ENCODE measurements around the gene HDAC4. TPM values are rescaled to one million over a fixed set of nuclear protein-coding genes. Genes with fewer than 3 reads are reported as not detected.

The HDAC4 gene
- total and polyA plus RNA-seq, 9 of the 15 experiments (the other 6 are each of a cell fraction or from before 2014, with no cell fraction given), result 0.11 to 20.2 (median 4.0) TPM

DNA sequence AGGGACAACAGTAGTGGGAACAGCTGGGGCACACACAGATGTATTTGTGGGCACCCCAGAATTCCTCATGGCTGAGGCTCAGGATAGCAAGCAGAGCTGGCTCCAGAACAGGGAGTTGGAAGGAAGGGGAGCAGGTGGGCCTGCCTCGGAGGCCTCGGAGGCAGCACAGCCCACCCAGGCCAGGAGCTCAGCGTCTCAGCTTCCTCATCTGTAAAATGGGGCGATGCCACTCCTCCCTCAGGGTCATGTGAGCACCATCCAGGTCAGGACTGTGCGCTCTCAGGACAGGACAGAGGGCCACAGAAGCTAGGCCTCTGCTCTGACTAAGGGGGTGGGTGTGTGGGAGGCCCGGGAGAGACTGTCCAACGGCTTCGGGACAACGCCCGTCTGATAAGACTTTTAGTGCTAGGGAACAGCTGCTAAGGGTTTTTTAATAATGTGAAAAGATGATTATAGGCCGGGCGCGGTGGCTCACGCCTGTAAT is 106.2 kb downstream of the HDAC4 start:
- in situ Hi-C loops (cut with MboI), result no loop called here
- Histone ChIP-seq H3K27me3 (ENCODE audit: control insufficient read depth in 2 of 2, insufficient read depth in 2 of 2, low read length in 2 of 2) (no peaks in the 10 kb centered on the region), H3K4me1 (replicated peaks in 1 of 2; ENCODE audit: control insufficient read depth in 2 of 2, insufficient read depth in 2 of 2, low read length in 2 of 2) (peaks cover 43 to 68% of the 10 kb centered on the region in 2 experiments; a peak in 4 of 5 replicates), H3K9me1 (ENCODE audit: control insufficient read depth, insufficient read depth, low read length) (no peaks in the 10 kb centered on the region), H3K36me3 (ENCODE audit: control insufficient read depth, insufficient read depth, low read length) (no peaks in the 10 kb centered on the region), H3K79me2 (ENCODE audit: control insufficient read depth, insufficient read depth, low read length) (peaks cover 55% of the 10 kb centered on the region), H3K4me2 (ENCODE audit: insufficient read depth, low read length) (peak overlapping the region; percentile 77), H4K20me1 (replicated peaks; ENCODE audit: control insufficient read depth, insufficient read depth, low read length) (no peaks in the 10 kb centered on the region), H3K9me3 (replicated peaks; ENCODE audit: control insufficient read depth, insufficient read depth, low read depth, low read length) (no peaks in the 10 kb centered on the region), H3K4me3 (no peak overlapping the region), H2AFZ (ENCODE audit: low read depth, low read length) (peak overlapping the region; percentile 58; the same call in 1 of the 2 replicates), H3K9ac (ENCODE audit: insufficient read depth in 1 of 2, low read depth in 2 of 2, low read length in 2 of 2) (peak overlapping the region; percentile 58 to 75; a peak in 3 of 4 replicates), H3K27ac (ENCODE audit: extremely low read depth, low read depth, low read length) (peak overlapping the region; percentile 84)
- 3% methylated on average over 9 of the region's 14 CpGs for WGBS (ENCODE audit: insufficient coverage, low coverage, missing lambda C conversion rate)
- no TSS peak for BruUV-seq (replicated peaks)
- peak; percentile 75 to 84 (median 76) for DNase-seq (ENCODE audit: extremely low read depth in 1 of 4, low spot score in 3 of 4)
- peak; percentile 87 for FAIRE-seq
- ChIA-PET CTCF (ENCODE audit: low intra/inter-chr PET ratio) (no interaction called here), POLR2A (interaction anchor here (0.6 to 1.8 kb wide), 5 partner anchors 9 to 427 kb away, joined by 3 to 9 read pairs (median 3); partner anchors contain the start of gene HDAC4)
- intact Hi-C loops (cut with micrococcal nuclease), result no loop called here
- ATAC-seq, result peak; percentile 91
- TF ChIP-seq MYNN (IDR thresholded peaks at IDR 0.05) (no peak), MYNN (CRISPR knock-in tag; IDR thresholded peaks at IDR 0.05) (no peak), HDAC2 (IDR thresholded peaks at IDR 0.05) (peak; percentile 95), HMG20B (CRISPR knock-in tag; IDR thresholded peaks at IDR 0.05) (no peak), CREM (IDR thresholded peaks at IDR 0.05; ENCODE audit: low read depth) (peak; percentile 45; the same call in 1 of the 2 replicates), SOX6 (IDR thresholded peaks at IDR 0.05) (0 out of 2 replicates have a peak, but pooled peaks have one; percentile 46), HDAC3 (IDR thresholded peaks at IDR 0.05; ENCODE audit: borderline replicate concordance, partially characterized antibody) (no peak), MAZ (CRISPR knock-in tag; conservative IDR thresholded peaks at IDR 0.05 in 1 of 2, IDR thresholded peaks at IDR 0.05 in 1 of 2) (peak in 1 of 2 experiments; percentile 55; a peak in 1 of 4 replicates), SRSF3 (IDR thresholded peaks at IDR 0.05; ENCODE audit: insufficient read depth, low read length) (no peak), GABPB2 (CRISPR knock-in tag; conservative IDR thresholded peaks at IDR 0.05) (no peak), PHF20 (IDR thresholded peaks at IDR 0.05; ENCODE audit: partially characterized antibody) (peak; percentile 50), ZNF165 (CRISPR knock-in tag; IDR thresholded peaks at IDR 0.05; ENCODE audit: borderline replicate concordance) (no peak), ZNF146 (CRISPR knock-in tag; IDR thresholded peaks at IDR 0.05; ENCODE audit: unreplicated experiment) (no peak), CBX5 (IDR thresholded peaks at IDR 0.05; ENCODE audit: borderline replicate concordance, low read depth) (no peak), SRSF9 (IDR thresholded peaks at IDR 0.05; ENCODE audit: borderline replicate concordance, low read depth, low read length) (no peak), RAD51 (IDR thresholded peaks at IDR 0.05; ENCODE audit: borderline replicate concordance, low read depth) (peak; percentile 57; the same call in 1 of the 2 replicates)
- TF ChIP-seq, protein P1, sequence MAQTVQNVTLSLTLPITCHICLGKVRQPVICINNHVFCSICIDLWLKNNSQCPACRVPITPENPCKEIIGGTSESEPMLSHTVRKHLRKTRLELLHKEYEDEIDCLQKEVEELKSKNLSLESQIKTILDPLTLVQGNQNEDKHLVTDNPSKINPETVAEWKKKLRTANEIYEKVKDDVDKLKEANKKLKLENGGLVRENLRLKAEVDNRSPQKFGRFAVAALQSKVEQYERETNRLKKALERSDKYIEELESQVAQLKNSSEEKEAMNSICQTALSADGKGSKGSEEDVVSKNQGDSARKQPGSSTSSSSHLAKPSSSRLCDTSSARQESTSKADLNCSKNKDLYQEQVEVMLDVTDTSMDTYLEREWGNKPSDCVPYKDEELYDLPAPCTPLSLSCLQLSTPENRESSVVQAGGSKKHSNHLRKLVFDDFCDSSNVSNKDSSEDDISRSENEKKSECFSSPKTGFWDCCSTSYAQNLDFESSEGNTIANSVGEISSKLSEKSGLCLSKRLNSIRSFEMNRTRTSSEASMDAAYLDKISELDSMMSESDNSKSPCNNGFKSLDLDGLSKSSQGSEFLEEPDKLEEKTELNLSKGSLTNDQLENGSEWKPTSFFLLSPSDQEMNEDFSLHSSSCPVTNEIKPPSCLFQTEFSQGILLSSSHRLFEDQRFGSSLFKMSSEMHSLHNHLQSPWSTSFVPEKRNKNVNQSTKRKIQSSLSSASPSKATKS (CRISPR knock-in tag; IDR thresholded peaks at IDR 0.05), result no peak
- TF ChIP-seq, protein P2, sequence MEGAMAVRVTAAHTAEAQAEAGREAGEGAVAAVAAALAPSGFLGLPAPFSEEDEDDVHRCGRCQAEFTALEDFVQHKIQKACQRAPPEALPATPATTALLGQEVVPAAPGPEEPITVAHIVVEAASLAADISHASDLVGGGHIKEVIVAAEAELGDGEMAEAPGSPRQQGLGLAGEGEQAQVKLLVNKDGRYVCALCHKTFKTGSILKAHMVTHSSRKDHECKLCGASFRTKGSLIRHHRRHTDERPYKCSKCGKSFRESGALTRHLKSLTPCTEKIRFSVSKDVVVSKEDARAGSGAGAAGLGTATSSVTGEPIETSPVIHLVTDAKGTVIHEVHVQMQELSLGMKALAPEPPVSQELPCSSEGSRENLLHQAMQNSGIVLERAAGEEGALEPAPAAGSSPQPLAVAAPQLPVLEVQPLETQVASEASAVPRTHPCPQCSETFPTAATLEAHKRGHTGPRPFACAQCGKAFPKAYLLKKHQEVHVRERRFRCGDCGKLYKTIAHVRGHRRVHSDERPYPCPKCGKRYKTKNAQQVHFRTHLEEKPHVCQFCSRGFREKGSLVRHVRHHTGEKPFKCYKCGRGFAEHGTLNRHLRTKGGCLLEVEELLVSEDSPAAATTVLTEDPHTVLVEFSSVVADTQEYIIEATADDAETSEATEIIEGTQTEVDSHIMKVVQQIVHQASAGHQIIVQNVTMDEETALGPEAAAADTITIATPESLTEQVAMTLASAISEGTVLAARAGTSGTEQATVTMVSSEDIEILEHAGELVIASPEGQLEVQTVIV (CRISPR knock-in tag; IDR thresholded peaks at IDR 0.05; ENCODE audit: borderline replicate concordance), result no peak
- TF ChIP-seq, protein P3, sequence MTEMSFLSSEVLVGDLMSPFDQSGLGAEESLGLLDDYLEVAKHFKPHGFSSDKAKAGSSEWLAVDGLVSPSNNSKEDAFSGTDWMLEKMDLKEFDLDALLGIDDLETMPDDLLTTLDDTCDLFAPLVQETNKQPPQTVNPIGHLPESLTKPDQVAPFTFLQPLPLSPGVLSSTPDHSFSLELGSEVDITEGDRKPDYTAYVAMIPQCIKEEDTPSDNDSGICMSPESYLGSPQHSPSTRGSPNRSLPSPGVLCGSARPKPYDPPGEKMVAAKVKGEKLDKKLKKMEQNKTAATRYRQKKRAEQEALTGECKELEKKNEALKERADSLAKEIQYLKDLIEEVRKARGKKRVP (CRISPR knock-in tag; IDR thresholded peaks at IDR 0.05), result no peak
